ENCODE results near the gene CYP26A1. TPM values are rescaled to one million over a fixed set of nuclear protein-coding genes. Genes with fewer than 3 reads are reported as not detected.

CYP26A1 gene
- total RNA-seq, 4 donors from 2014 or later: 0.76 TPM; not detected in 3

DNA sequence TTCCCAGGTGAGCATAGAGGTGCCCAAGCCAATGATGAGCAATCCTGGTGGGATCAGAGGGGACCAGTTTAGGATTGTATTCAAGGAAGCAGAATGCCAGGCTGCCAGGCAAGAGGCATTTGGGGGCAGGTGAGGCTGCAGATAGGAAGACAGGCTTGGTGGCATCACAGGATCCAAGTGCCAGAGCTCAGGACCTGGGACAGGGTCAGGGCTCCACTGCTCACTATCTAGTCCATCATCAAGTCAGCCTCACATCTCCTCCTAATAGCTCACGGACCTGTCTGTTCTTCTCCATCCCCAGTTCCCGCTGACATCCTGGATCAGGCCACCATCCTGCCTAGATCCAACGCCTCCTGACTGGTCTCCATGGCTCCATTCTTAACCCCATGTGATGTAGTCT is 47.6 kb downstream of the CYP26A1 start:
- TF ChIP-seq, protein P1, sequence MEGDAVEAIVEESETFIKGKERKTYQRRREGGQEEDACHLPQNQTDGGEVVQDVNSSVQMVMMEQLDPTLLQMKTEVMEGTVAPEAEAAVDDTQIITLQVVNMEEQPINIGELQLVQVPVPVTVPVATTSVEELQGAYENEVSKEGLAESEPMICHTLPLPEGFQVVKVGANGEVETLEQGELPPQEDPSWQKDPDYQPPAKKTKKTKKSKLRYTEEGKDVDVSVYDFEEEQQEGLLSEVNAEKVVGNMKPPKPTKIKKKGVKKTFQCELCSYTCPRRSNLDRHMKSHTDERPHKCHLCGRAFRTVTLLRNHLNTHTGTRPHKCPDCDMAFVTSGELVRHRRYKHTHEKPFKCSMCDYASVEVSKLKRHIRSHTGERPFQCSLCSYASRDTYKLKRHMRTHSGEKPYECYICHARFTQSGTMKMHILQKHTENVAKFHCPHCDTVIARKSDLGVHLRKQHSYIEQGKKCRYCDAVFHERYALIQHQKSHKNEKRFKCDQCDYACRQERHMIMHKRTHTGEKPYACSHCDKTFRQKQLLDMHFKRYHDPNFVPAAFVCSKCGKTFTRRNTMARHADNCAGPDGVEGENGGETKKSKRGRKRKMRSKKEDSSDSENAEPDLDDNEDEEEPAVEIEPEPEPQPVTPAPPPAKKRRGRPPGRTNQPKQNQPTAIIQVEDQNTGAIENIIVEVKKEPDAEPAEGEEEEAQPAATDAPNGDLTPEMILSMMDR (IDR thresholded peaks at IDR 0.05): no peak
- no peak for TF ChIP-seq POLR2A (IDR thresholded peaks at IDR 0.05)
- intact Hi-C loops (cut with DNase I; ENCODE audit: low total_unique reads): no loop called here
- DNase-seq: no peak

DNA sequence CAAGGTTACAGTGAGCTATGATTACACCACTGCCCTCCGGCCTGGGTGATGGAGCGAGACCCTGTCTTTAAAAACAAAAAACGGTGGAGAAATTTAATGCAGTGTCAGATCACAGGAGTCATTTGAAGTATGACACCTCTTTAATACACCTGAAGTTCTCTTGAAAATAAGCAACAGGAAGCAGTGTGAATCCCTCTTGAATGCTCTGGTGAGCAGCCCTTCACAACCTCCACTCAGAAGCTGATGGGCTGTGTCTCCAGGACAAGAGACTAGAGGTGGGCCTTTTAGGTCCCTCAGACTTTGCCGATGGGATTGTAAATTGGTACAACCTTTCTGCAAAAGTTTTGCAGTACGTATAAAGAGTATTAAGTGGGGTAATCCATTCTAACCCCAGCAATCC is 50.1 kb downstream of the CYP26A1 start:
- no peaks in the 10 kb centered on the region for H3K27me3 ChIP-seq
- no peak overlapping the region for H3K27ac ChIP-seq
- H3K4me3 ChIP-seq: no peak overlapping the region
- TF ChIP-seq POLR2A (IDR thresholded peaks at IDR 0.05): no peak
- TF ChIP-seq, protein P1 (IDR thresholded peaks at IDR 0.05): no peak
- no peak for DNase-seq
- H3K4me1 ChIP-seq: no peaks in the 10 kb centered on the region
- H3K9me3 ChIP-seq: no peaks in the 10 kb centered on the region
- intact Hi-C loops (cut with DNase I; ENCODE audit: low total_unique reads): no loop called here
- H3K36me3 ChIP-seq: no peaks in the 10 kb centered on the region

More for the DNA sequence above, 47.6 kb downstream of the CYP26A1 start:
- no peaks in the 10 kb centered on the region for H3K9me3 ChIP-seq
- H3K4me1 ChIP-seq: no peaks in the 10 kb centered on the region
- H3K27me3 ChIP-seq: no peaks in the 10 kb centered on the region
- H3K27ac ChIP-seq: no peak overlapping the region
- no peaks in the 10 kb centered on the region for H3K36me3 ChIP-seq
- no peak overlapping the region for H3K4me3 ChIP-seq

DNA sequence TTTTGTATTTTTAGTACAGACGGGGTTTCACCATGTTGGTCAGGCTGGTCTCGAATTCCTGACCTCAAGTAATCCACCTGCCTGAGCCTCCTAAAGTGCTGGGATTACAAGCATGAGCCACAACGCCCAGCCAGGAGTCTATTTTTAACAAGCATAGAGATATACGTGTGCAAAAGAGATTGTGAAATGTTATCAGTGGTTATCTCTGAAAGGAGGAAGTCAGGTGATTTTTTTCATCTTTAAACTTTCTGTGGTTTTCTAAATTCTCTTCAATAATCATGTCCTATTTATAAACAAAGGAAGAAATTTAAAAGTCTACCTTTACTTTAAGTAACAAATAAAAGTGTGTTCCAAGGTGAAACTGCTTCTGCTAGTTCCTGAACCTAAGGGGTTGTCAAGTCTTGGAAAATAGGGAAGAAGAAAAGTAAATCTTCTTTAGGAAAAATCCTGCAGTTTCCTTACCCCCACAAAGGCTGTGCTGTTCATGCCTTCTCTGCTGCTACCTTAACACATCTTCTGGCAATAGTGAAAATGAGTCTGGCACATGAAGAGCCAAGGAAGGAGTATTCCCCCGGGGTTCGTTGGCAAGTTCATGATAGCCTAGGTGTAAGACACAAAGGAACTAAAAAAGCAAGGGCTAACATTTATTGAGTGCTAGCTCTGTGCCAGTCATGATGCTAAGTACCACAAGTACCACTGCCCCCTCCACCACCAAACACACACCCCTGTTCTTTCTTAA is 51.1 kb downstream of the CYP26A1 start:
- no peak for DNase-seq
- H3K27ac ChIP-seq: no peak overlapping the region
- TF ChIP-seq POLR2A (IDR thresholded peaks at IDR 0.05): no peak
- TF ChIP-seq, protein P1 (IDR thresholded peaks at IDR 0.05): no peak

DNA sequence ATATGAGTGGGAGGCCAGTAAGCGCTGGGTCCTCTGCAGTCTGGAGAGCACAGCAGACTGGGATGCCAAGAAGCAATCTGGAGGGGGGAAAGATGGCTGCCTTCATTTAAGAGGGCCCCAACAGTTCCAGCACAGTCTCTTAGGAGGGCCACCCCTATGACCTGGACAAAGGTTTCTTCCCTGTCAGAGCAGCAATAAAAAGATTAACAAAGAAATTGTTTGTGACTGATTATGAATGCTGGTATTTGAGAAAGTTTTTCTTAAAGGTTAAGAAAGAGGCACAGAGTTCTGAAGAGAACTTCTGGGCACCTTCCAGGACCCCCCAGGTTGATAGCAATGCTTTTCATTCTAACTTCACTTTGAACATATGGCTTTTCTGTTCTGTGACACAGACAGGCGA is 52.3 kb downstream of the CYP26A1 start:
- no peak for DNase-seq

More for the DNA sequence above, 51.1 kb downstream of the CYP26A1 start:
- Histone ChIP-seq H3K36me3 (no peaks in the 10 kb centered on the region), H3K4me1 (no peaks in the 10 kb centered on the region), H3K27me3 (no peaks in the 10 kb centered on the region), H3K9me3 (no peaks in the 10 kb centered on the region), H3K4me3 (no peak overlapping the region)
- intact Hi-C loops (cut with DNase I; ENCODE audit: low total_unique reads): no loop called here

DNA sequence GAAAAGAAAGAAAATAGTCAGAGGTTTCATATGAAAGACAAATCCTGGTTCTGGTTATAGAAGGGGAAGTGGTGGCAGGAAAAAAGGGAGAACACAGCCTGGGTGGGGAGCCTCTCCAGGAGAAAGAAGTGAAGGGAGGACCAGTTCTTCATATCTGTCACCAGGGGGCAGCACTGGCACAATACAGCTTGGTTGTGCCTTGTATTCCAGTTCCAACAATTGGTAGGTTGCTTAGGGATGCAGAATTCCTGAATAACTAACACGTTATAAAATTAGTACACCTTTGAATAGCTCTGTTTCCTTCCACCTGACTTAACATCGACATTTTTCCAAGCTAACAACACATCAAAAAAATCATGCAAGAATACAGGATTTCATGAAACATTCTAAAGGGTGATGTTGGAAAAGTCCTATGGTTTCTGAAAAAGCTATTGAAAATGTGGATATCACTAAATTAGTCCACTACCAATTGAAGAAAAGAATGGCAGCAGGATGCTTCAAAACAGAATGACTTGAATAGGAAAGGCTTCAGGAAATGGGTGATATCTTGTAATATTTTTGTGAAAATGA is 52.9 kb downstream of the CYP26A1 start:
- H3K36me3 ChIP-seq: no peaks in the 10 kb centered on the region
- H3K4me3 ChIP-seq: no peak overlapping the region
- no peaks in the 10 kb centered on the region for H3K27me3 ChIP-seq
- intact Hi-C loops (cut with DNase I; ENCODE audit: low total_unique reads): no loop called here
- H3K9me3 ChIP-seq: no peaks in the 10 kb centered on the region
- H3K4me1 ChIP-seq: no peaks in the 10 kb centered on the region
- no peak overlapping the region for H3K27ac ChIP-seq
- no peak for DNase-seq
- TF ChIP-seq POLR2A (IDR thresholded peaks at IDR 0.05): no peak
- TF ChIP-seq, protein P1 (IDR thresholded peaks at IDR 0.05): no peak

More for the DNA sequence above, 52.3 kb downstream of the CYP26A1 start:
- Histone ChIP-seq H3K36me3 (no peaks in the 10 kb centered on the region), H3K4me3 (no peak overlapping the region), H3K27ac (no peak overlapping the region), H3K4me1 (no peaks in the 10 kb centered on the region), H3K27me3 (no peaks in the 10 kb centered on the region), H3K9me3 (no peaks in the 10 kb centered on the region)
- TF ChIP-seq, protein P1 (IDR thresholded peaks at IDR 0.05): no peak
- no peak for TF ChIP-seq POLR2A (IDR thresholded peaks at IDR 0.05)
- intact Hi-C loops (cut with DNase I; ENCODE audit: low total_unique reads): no loop called here
